Activated naive CD8-positive, alpha-beta T cell treated with anti-CD3 and anti-CD28 coated beads, Interleukin-2, amount 10 ng/mL, durations not matched to agents 7 days and 5 days (primary cell): ENCODE data around the gene AEBP1. TPM values are rescaled to one million over a fixed set of nuclear protein-coding genes. Genes with fewer than 3 reads are reported as not detected.
A peak's percentile ranks its signal among the peaks of the same experiment; 100 is the strongest.

Source experiments
- ATAC-seq: fragments of 150-1000 bp; cut with Tn5 transposase; one replicate; pipeline ENCODE4 v1.10.0; 2021; ENCODE audit warnings: low read depth, moderate library complexity
- POLR2A ChIA-PET: fragments of 350-600 bp; sonication (Branson Sonifier 250); formaldehyde crosslinking; loops from one replicate; lab custom pipeline; 2021; ENCODE audit warnings: antibody characterized with exemption; lab: Charles Lee
- DNase-seq: peaks from one replicate; pipeline ENCODE4 v3.0.0; 2021
- H3K27ac Mint-ChIP-seq: one replicate; pipeline ENCODE4 v1.8.0; 2022; ENCODE audit warnings: mild to moderate bottlenecking, mixed read lengths
- H3K27me3 Mint-ChIP-seq: one replicate; pipeline ENCODE4 v1.8.0; 2022; ENCODE audit warnings: mild to moderate bottlenecking, moderate library complexity, mixed read lengths
- H3K36me3 Mint-ChIP-seq: one replicate; pipeline ENCODE4 v1.8.0; 2021; ENCODE audit warnings: mild to moderate bottlenecking, mixed read lengths
- H3K4me1 Mint-ChIP-seq: one replicate; pipeline ENCODE4 v1.8.0; 2021; ENCODE audit warnings: mixed read lengths
- H3K4me3 Mint-ChIP-seq: one replicate; pipeline ENCODE4 v1.8.0; 2022; ENCODE audit warnings: mild to moderate bottlenecking, moderate library complexity, mixed read lengths
- H3K9me3 Mint-ChIP-seq: one replicate; pipeline ENCODE4 v1.8.0; 2021; ENCODE audit warnings: mixed read lengths
- total RNA-seq, 2 experiments: library from RNA; stranded (reverse); gene quantifications; one replicate each; pipeline ENCODE4 v1.2.3, GENCODE V29; 2021

Gene AEBP1
- total RNA-seq, 2 experiments from 2014 or later, result 21.5 to 22.0 TPM

DNA sequence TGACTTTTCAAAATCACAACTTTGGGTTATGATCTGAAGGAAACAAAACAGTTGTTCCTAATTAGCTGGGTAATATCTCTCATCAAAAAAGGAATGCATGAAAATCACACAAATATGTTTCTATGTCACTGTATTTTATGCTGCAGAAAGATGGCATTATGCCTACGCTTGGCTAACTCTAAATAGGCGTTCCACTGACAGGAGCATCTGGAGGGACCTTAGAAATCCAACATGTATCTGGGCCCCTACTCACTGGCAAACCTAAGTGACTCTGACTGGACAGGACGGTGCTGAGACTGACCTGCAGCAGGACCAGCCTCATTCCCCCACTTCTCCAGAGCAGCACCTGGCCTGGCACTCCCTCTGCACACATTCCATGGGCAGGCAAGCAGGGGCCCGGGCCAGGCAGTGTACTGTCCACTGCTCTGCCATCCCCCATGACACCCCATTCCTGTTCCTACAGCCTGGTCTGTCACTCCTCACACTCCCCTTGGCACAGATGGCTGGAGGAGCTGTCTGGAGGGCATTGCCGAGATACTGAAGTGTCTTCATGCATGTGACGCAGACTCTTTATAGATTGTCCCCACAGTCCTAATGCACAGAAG, 39.6 kb downstream of the AEBP1 start:
- Mint-ChIP-seq H3K4me3 (no peak overlapping the region), H3K36me3 (no peaks in the 10 kb centered on the region), H3K27me3 (peaks cover 12% of the 10 kb centered on the region), H3K27ac (no peak overlapping the region), H3K9me3 (no peaks in the 10 kb centered on the region), H3K4me1 (peaks cover 6% of the 10 kb centered on the region)
- no peak for ATAC-seq
- peak; percentile 19 for DNase-seq
- POLR2A ChIA-PET, result no interaction called here

DNA sequence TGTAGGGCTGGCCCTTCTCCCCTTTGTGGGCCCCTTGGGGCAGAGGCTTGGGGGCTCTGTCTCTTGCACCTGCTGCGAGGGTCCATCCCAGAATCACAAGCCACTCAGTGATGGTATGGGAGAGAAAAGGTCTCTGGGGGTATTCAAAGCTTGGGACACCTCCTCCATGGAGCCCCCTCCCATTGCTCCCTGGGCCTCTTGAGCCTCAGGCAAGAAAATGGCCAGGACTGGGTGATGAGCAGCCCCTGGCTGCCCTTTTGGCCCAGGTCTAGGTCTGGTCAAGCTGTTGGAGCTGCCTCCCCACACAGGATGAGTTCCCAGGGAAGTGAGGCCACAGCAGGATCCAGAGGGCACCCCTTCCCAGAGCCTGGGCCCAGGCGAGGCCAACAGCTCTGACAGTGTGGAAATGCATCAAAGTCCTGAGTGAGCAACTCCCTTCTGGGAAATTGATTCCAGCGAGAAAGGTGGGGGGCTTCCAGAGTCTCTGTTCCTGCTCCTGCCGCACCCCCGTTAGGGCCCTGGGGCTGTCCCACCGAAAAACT, 40.4 kb downstream of the AEBP1 start:
- H3K27me3 Mint-ChIP-seq, result peaks cover 9% of the 10 kb centered on the region
- no peaks in the 10 kb centered on the region for H3K9me3 Mint-ChIP-seq
- H3K4me1 Mint-ChIP-seq, result peaks cover 6% of the 10 kb centered on the region
- H3K36me3 Mint-ChIP-seq, result no peaks in the 10 kb centered on the region
- H3K27ac Mint-ChIP-seq, result no peak overlapping the region
- ATAC-seq, result no peak
- DNase-seq, result peak; percentile 26
- H3K4me3 Mint-ChIP-seq, result no peak overlapping the region
- POLR2A ChIA-PET, result no interaction called here

DNA sequence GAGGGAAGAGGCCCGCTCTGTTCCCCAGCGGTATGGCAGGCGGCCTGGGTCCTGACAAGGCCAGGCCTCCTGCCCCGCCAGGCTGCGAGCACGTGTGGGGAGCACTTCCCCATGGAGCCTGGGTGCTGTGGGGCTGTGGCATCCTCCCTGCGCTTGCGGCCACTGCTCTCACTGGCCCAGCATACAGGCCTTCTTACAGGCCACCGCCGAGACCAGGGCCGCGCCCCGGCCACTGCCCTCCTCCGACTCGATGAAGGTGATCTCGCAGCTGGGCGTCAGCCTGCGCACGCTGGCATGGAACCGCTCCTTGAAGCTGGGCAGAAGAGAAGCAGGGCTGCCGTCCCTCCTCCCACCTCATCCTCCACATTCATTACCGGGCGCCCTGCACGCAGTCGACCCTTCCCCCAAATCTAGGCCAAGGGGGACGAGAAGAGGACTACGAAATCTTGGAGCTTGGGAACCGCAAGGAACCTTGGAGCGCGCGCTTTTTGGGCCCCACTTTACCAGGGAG, 40.9 kb downstream of the AEBP1 start:
- Mint-ChIP-seq H3K4me1 (peaks cover 6% of the 10 kb centered on the region), H3K4me3 (peak overlapping the region; percentile 69), H3K9me3 (no peaks in the 10 kb centered on the region), H3K27ac (no peak overlapping the region), H3K27me3 (peaks cover 9% of the 10 kb centered on the region), H3K36me3 (no peaks in the 10 kb centered on the region)
- no peak for ATAC-seq
- DNase-seq, result no peak
- POLR2A ChIA-PET, result interaction anchor here (0.9 kb wide), 1 partner anchor 10 kb away, joined by 3 read pairs; no protein-coding TSS in a partner anchor

DNA sequence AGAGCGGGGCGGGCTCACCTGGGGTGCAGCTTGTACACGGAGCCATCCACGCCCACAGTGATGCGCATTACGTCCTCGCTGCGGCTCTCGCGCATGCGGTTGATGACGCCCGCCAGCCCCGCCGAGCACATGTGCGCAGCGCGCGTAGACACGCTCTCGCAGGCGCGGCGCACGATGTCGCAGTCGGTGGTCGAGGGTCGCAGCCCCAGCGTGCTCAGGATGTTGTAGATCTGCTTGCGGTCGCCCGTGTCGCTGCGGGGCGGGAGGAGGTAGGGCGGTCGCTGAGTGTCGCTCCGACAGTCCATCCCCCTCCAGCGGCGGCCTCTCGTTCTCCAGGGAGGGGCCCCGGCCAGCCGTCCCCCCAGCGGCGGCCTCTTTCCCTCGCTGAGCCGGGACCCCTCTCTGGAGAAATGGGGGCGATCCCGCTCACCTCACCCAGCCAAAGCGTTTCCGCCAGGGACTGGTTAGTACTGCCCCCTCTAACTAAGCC, 41.4 kb downstream of the AEBP1 start:
- ATAC-seq (peak; percentile 41), DNase-seq (peak; percentile 57)
- Mint-ChIP-seq H3K27ac (peak overlapping the region; percentile 70), H3K27me3 (peaks cover 9% of the 10 kb centered on the region), H3K36me3 (no peaks in the 10 kb centered on the region), H3K4me3 (peak overlapping the region; percentile 69), H3K4me1 (peaks cover 6% of the 10 kb centered on the region), H3K9me3 (no peaks in the 10 kb centered on the region)
- POLR2A ChIA-PET, result interaction anchor here (0.9 kb wide), 1 partner anchor 10 kb away, joined by 3 read pairs; no protein-coding TSS in a partner anchor

DNA sequence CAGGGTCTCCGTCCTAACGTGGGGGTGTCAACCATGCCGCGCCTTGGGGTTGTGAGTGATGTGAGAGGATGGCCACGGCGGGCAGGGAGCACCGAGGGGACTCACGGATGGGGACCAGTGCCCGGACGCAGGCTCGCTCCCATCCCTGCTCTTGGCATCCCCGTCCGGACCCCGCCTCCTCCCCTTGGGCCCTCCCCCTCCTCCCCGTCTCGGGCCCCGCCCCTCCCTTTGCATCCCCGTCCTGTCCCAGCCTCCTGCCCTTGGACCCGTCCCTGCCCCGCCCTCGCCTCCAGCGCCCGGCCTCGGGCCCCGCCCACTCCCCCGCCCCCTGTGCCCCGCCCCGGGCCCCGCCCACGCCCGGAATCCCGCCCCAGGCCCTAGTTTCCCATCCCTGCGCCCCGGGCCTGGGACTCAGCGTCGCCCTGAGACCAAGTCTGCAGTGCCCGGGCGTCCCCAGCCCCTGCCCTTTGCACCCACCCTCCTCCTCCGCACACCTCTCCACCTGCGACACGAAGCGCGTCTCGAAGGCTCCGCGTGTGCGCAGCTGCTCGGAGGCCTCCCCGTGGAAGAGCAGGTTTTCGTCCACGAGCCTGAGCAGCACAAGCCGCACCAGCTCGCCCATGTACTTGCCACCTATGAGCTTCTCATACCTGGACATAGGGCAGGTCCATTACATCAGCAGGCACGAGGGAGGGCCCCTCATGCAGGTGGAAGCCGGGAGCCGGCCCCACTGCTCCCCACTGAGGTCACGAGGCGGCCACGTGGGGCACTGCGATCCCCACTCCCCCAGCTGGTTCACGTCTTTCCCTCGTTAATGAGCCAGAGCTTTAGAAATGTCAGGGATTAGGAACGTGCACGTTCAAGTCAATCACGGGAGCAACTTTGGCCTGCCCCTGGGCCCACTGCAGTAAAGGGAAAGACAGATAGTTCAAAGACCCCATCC, 42.1 kb downstream of the AEBP1 start:
- H3K9me3 Mint-ChIP-seq, result no peaks in the 10 kb centered on the region
- POLR2A ChIA-PET, result no interaction called here
- H3K36me3 Mint-ChIP-seq, result no peaks in the 10 kb centered on the region
- peak; percentile 67 for DNase-seq
- peaks cover 6% of the 10 kb centered on the region for H3K4me1 Mint-ChIP-seq
- peak; percentile 77 for ATAC-seq
- no peak overlapping the region for H3K27ac Mint-ChIP-seq
- H3K27me3 Mint-ChIP-seq, result peaks cover 9% of the 10 kb centered on the region
- H3K4me3 Mint-ChIP-seq, result peak overlapping the region; percentile 69

DNA sequence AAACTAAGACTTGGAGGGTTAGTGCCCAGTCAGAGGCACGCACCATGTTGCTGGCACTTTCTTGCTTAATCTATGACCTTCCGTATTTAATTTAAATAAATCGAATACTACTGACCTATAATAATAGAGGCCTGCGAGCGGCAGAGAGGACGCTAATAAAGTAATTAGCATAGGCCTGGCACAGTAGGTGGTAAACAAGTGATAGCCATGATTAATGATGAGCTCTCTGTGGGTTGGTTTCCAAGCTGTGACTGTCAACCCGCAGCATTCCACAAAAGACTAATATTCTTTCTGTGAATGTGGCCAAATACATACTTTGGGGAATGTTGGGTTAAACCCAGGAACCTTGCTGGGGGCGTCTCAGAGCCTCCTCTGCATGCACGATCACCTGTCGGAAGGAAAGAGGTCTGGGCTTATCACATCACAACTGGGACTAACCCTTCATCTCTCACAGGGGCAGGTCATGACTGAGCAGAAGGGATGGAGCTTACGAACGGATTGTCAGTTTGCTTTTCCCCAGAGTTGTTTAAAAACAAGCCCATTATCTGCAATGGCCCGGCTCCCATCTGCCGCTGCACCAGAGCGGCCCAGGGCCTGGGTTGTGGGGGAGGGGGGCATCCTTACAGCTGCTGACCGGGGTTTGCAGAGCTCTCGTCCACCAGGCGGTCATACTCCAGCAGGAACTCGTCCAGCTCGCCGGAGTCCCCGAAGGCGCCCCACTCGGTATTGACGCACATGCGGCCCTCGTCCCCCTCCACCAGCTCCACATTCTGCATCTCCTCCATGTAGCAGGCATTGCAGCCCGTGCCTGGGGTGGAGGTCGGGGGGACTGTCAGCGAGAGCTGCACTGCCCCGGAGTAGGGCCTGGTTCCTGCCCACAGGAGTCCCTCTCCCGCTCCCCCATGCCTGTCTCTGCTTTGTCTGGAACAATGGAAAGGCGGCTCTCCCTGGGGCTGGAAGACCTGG, 43.2 kb downstream of the AEBP1 start:
- no peaks in the 10 kb centered on the region for H3K9me3 Mint-ChIP-seq
- POLR2A ChIA-PET, result interaction anchor here (1.3 kb wide), 1 partner anchor 66 kb away, joined by 3 read pairs; no protein-coding TSS in a partner anchor
- ATAC-seq, result no peak
- H3K4me1 Mint-ChIP-seq, result peaks cover 6% of the 10 kb centered on the region
- DNase-seq, result peak; percentile 24
- H3K36me3 Mint-ChIP-seq, result no peaks in the 10 kb centered on the region
- H3K27me3 Mint-ChIP-seq, result peaks cover 9% of the 10 kb centered on the region
- no peak overlapping the region for H3K27ac Mint-ChIP-seq
- no peak overlapping the region for H3K4me3 Mint-ChIP-seq

DNA sequence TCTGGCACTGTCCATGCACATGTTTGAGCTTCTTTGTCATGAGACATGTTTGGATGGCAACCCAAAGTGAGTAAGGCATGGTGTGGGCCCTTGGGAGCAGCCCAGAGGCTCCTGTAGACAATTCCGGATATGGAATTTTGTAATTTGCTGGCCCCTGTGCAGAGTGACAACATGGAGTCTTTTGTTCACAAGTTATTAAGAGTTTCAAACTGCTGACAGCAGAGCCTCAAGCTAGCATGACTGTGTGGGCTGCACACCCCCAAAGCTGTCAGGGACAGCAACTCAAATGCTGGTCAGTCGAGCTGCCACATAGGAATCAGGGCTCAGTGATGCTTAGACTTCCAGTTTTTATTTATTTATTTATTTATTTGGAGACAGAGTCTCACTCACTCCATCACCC, 44.0 kb downstream of the AEBP1 start:
- DNase-seq (no peak), ATAC-seq (no peak)
- Mint-ChIP-seq H3K36me3 (no peaks in the 10 kb centered on the region), H3K27me3 (peaks cover 9% of the 10 kb centered on the region), H3K4me1 (peaks cover 6% of the 10 kb centered on the region), H3K27ac (no peak overlapping the region), H3K9me3 (no peaks in the 10 kb centered on the region), H3K4me3 (no peak overlapping the region)
- POLR2A ChIA-PET, result interaction anchor here (1.3 kb wide), 1 partner anchor 67 kb away, joined by 3 read pairs; no protein-coding TSS in a partner anchor

DNA sequence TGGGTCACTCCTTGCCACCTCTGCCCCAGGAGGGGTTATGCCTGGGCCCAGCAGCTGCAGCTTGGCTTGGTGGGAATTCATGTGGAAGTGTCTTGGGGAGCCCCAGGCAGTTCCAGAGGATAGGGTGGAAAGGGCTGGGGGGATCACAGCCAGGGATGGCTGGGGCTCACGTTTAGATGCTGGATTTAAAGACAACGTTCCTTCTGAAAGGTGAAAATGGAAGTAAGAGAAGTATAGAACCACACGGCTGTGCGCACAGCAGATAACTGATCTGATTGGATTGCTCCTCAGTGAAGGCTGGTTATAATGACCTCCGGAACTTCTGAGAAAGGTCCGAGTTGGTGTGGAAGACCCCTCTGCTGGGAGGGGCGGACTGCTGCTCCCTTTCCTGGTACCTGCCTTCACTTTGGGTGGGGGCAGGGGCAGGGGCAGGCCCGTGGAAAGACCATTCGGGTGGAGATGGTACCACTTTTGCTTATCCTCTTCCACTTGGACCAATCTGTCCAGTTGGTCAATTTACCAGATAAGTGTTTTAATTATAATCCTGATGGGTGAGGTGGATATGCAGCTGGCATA, 44.9 kb downstream of the AEBP1 start:
- Mint-ChIP-seq H3K27me3 (peaks cover 8% of the 10 kb centered on the region), H3K4me1 (peaks cover 6% of the 10 kb centered on the region), H3K9me3 (no peaks in the 10 kb centered on the region), H3K27ac (no peak overlapping the region), H3K4me3 (no peak overlapping the region), H3K36me3 (no peaks in the 10 kb centered on the region)
- POLR2A ChIA-PET, result no interaction called here
- ATAC-seq (no peak), DNase-seq (no peak)

DNA sequence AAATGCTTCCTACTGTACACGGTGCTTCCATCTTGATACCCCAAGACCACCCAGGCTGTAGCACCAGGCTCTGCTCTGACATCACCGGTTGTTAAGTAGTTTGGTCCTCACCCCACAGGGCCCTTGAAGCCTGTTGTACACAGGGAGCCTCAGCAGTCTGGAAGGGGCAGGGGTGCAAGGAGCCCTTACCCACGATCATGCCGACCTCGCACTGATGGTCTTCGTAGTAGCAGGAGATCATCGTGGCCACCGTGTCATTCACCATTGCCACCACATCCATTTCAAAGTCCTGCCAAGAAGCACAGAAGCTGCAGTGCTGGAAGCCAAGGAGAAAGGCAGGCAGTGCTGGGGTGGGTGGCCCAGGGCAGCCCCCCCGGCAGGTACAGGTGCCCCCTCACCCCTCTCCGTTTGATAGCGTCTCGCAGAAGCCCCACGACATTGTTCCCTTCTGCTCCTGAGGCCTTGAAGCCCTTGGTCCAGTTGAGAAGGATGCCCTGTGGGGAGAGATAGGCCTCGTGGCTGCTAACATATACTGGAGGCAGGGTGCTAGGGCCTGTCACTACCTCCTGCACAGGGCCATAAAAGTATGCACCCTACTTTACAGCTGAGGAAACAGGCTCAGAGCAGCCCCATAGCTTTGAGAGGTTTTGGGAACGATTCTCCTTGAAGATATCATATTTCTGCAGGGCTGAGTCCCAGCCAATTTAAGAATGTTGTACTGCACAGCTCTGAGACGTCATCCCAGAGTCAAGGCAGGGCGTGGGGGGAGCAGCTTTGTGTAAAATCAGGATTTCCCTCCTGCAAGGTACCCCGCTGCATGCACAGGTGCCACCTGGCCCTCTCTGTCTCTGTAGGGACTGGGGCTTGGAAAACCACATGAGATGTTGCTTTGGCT, 45.7 kb downstream of the AEBP1 start:
- peaks cover 6% of the 10 kb centered on the region for H3K4me1 Mint-ChIP-seq
- H3K4me3 Mint-ChIP-seq, result no peak overlapping the region
- H3K27ac Mint-ChIP-seq, result no peak overlapping the region
- POLR2A ChIA-PET, result no interaction called here
- no peak for ATAC-seq
- H3K9me3 Mint-ChIP-seq, result no peaks in the 10 kb centered on the region
- DNase-seq, result no peak
- H3K36me3 Mint-ChIP-seq, result no peaks in the 10 kb centered on the region
- H3K27me3 Mint-ChIP-seq, result peaks cover 6% of the 10 kb centered on the region

DNA sequence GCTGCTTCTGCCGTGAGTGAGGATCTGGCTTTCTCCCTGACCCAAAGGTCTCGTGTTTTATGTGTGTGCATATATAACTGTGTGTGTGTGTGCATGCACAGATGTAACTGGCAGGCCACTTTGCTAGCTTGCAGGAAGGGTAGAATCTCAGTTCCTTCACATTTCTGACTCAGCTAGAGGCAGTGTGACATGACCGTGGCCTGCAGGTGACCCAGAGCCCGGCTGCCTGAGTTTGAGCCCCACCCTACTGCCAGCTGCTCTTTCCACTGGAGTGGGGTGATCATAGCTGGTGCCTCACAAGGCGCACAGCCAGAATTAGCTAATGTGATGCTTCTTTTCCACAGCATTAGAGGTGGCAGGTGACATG, 46.3 kb downstream of the AEBP1 start:
- no peak for DNase-seq
- no peak for ATAC-seq
- peaks cover 1% of the 10 kb centered on the region for H3K27me3 Mint-ChIP-seq
- peaks cover 6% of the 10 kb centered on the region for H3K4me1 Mint-ChIP-seq
- no peak overlapping the region for H3K27ac Mint-ChIP-seq
- H3K4me3 Mint-ChIP-seq, result no peak overlapping the region
- POLR2A ChIA-PET, result no interaction called here
- H3K36me3 Mint-ChIP-seq, result no peaks in the 10 kb centered on the region
- no peaks in the 10 kb centered on the region for H3K9me3 Mint-ChIP-seq

DNA sequence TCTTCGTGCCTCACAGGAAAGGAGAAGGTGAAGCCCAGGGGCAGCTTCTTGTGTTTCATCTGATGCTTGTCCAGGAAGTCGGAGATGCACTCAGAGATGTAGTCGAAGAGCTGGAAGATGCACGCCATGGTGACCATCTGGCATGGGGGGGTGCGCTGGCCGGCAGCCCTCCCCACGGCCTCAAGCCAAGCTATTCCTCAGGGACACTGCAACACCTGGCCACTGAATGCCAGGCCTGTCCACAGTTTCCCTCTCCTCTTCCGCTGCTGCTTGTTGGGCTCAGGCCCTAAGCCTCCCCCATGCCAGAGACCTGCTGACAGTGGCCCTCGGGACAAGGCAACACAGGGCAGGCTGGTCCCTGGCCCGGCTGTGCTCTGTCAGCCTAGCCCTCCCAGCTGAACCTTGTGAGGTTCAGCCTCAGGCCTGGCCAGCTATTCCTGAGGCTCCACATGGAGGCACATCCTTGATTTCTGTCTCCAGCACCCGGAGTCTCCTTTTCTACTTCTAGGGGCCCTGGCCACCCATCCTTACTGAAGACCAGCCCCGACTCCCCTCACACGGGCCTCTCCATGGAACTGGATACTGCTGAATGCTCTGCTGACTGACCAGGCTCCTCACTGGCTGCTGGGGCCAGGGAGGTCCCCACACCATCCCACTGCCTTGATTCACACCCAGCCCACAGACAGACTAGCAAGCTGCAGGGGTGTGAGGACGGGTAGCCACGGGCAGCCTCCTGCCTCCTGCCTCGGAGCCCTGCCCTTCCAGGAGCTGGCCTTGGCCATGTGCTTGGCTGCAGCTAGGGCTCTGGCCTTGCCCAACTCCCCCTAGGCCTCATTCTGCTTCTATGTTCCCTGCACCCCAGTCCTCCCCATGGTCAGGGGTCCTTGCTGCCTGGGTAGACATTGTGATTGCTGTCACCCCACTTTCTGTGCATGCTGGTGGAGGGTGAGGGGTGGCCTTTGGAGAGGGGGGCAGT, 47.1 kb downstream of the AEBP1 start:
- ATAC-seq, result no peak
- Mint-ChIP-seq H3K4me3 (no peak overlapping the region), H3K9me3 (no peaks in the 10 kb centered on the region), H3K36me3 (no peaks in the 10 kb centered on the region), H3K27ac (no peak overlapping the region), H3K4me1 (peaks cover 4% of the 10 kb centered on the region), H3K27me3 (no peaks in the 10 kb centered on the region)
- POLR2A ChIA-PET, result no interaction called here
- no peak for DNase-seq
